MM.1S (cell line): ENCODE results near the gene RSPH1.
A peak's percentile ranks its signal among the peaks of the same experiment; 100 is the strongest.

ENCODE experiments used
- DNase-seq: peaks from one replicate; pipeline ENCODE4 v3.0.0-alpha.2; 2015
- H2AFZ ChIP-seq: fragments of 300-600 bp; sonication (generic); 2 replicates; pipeline ENCODE4 v1.6.0; 2016; ENCODE audit warnings: antibody characterized with exemption, low read length
- H3F3A ChIP-seq: fragments of 300-600 bp; sonication (generic); 2 replicates; pipeline ENCODE4 v1.6.1; 2016; ENCODE audit warnings: mild to moderate bottlenecking, antibody characterized with exemption, low read length, moderate library complexity, mixed read lengths; ENCODE audit not compliant: insufficient read depth
- H3K27ac ChIP-seq: fragments of 300-600 bp; sonication (generic); 2 replicates; pipeline ENCODE4 v1.5.1; 2016; ENCODE audit warnings: mild to moderate bottlenecking, low read length
- H3K27me3 ChIP-seq: fragments of 300-600 bp; sonication (generic); replicated peaks from 2 replicates; pipeline ENCODE4 v1.6.0; 2016; ENCODE audit warnings: low read length; ENCODE audit not compliant: insufficient read depth
- H3K36me3 ChIP-seq: fragments of 300-600 bp; sonication (generic); replicated peaks from 2 replicates; pipeline ENCODE4 v1.6.1; 2016; ENCODE audit warnings: mild to moderate bottlenecking, low read length, mixed read lengths; ENCODE audit not compliant: insufficient read depth
- H3K4me1 ChIP-seq: fragments of 300-600 bp; sonication (generic); 2 replicates; pipeline ENCODE4 v1.6.1; 2016; ENCODE audit warnings: low read length, mixed read lengths
- H3K4me2 ChIP-seq: fragments of 300-600 bp; sonication (generic); 2 replicates; pipeline ENCODE4 v1.6.0; 2016; ENCODE audit warnings: low read depth, low read length
- H3K4me3 ChIP-seq: fragments of 300-600 bp; sonication (generic); 2 replicates; pipeline ENCODE4 v1.5.1; 2016; ENCODE audit warnings: low read length, mixed read lengths
- H3K79me2 ChIP-seq: fragments of 300-600 bp; sonication (generic); 2 replicates; pipeline ENCODE4 v1.6.1; 2016; ENCODE audit warnings: mixed run types, low read length, mixed read lengths
- H3K9ac ChIP-seq: fragments of 300-600 bp; sonication (generic); 2 replicates; pipeline ENCODE4 v1.6.1; 2016; ENCODE audit warnings: low read length, mixed read lengths
- H3K9me2 ChIP-seq: fragments of 300-600 bp; sonication (generic); replicated peaks from 2 replicates; pipeline ENCODE4 v1.6.1; 2016; ENCODE audit warnings: mild to moderate bottlenecking, low read length, mixed read lengths; ENCODE audit not compliant: insufficient read depth
- H3K9me3 ChIP-seq: fragments of 300-600 bp; sonication (generic); replicated peaks from 2 replicates; pipeline ENCODE4 v1.6.1; 2016; ENCODE audit warnings: mild to moderate bottlenecking, low read length, mixed read lengths; ENCODE audit not compliant: insufficient read depth
- H4K20me1 ChIP-seq: fragments of 300-600 bp; sonication (generic); 2 replicates; pipeline ENCODE4 v1.6.1; 2016; ENCODE audit warnings: mild to moderate bottlenecking, low read length, moderate library complexity, mixed read lengths; ENCODE audit not compliant: insufficient read depth
- EZH2 ChIP-seq: fragments of 300-600 bp; sonication (generic); optimal IDR thresholded peaks from 2 replicates; pipeline ENCODE3; 2017; ENCODE audit warnings: low read depth, mild to moderate bottlenecking, antibody characterized with exemption, low read length, mixed read lengths
- EZH2phosphoT487 ChIP-seq: fragments of 300-600 bp; sonication (generic); IDR thresholded peaks from 2 replicates; pipeline ENCODE4 v1.6.1; 2018; ENCODE audit warnings: antibody characterized with exemption, low read length
- TF ChIP-seq, protein P1 (sequence below): fragments of 300-600 bp; sonication (generic); IDR thresholded peaks from 2 replicates; pipeline ENCODE4 v1.5.1; 2016; ENCODE audit warnings: antibody characterized with exemption, low read length, mixed read lengths

RSPH1 gene

DNA sequence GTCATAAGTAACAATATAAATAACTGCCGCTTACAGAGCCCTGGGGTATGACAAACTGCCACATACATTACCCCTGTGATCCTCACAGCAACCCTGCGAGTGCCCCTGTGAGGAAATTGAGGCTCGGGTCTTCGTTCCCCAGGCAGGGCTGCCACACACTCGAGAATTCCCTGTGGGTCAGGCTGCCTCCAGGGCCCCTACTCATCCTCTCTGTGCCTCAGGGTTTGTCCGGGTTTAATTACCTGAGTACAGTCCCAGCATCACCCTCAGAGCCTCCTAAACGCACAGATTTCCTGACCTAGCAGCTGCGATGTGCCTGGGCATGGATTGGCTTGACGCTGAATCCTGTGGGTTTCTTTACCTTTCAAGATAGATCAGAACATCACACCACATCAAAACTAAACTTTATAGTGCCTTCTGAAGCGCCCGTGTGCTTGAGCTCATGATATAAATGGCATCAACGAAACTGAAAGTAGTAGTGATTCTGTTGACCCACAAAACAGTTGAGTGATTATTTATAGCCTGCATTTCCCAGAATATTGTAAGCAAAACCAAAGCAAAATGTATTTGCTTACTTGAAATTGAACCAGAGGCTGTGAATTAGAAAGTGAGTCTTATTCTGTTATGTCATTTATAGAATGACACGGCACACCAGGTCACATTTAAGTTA is 31.6 kb upstream of the RSPH1 start:
- no peaks in the 10 kb centered on the region for H3K9me2 ChIP-seq
- peak overlapping the region; percentile 87 for H3K27ac ChIP-seq
- peak overlapping the region; percentile 56 for H3K9ac ChIP-seq
- H3K9me3 ChIP-seq: no peaks in the 10 kb centered on the region
- H3K4me1 ChIP-seq: peaks cover 56% of the 10 kb centered on the region
- peaks cover 32% of the 10 kb centered on the region for H3K27me3 ChIP-seq
- peak overlapping the region; percentile 75 for H3K4me2 ChIP-seq
- peaks cover 43% of the 10 kb centered on the region for H3F3A ChIP-seq
- peak overlapping the region; percentile 30 for H3K4me3 ChIP-seq
- peak overlapping the region; percentile 13; the same call in 1 of the 2 replicates for H2AFZ ChIP-seq
- peak; percentile 98 for DNase-seq
- H4K20me1 ChIP-seq: no peaks in the 10 kb centered on the region
- TF ChIP-seq EZH2: no peak
- TF ChIP-seq EZH2phosphoT487: no peak
- TF ChIP-seq, protein P1, sequence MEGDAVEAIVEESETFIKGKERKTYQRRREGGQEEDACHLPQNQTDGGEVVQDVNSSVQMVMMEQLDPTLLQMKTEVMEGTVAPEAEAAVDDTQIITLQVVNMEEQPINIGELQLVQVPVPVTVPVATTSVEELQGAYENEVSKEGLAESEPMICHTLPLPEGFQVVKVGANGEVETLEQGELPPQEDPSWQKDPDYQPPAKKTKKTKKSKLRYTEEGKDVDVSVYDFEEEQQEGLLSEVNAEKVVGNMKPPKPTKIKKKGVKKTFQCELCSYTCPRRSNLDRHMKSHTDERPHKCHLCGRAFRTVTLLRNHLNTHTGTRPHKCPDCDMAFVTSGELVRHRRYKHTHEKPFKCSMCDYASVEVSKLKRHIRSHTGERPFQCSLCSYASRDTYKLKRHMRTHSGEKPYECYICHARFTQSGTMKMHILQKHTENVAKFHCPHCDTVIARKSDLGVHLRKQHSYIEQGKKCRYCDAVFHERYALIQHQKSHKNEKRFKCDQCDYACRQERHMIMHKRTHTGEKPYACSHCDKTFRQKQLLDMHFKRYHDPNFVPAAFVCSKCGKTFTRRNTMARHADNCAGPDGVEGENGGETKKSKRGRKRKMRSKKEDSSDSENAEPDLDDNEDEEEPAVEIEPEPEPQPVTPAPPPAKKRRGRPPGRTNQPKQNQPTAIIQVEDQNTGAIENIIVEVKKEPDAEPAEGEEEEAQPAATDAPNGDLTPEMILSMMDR: no peak
- no peaks in the 10 kb centered on the region for H3K79me2 ChIP-seq
- no peaks in the 10 kb centered on the region for H3K36me3 ChIP-seq

DNA sequence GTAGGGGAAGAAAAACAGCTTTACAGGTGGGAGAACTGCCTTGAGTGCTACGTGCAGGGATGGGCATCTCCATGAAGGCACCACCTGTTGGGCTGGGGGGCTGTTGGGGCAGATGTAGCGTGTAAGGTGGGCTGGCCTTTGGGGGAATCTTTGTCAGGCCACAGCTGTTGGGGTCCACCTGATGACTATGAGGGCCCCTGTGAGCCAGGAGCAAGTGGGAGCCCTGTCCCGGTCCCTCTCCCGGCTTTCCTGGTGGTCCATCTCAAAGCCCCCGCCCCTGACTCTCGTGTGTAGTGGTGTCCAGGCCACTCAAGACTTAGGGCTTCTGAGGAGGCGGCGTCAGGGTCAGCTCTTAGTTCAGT is 31.1 kb upstream of the RSPH1 start:
- Histone ChIP-seq H2AFZ (no peak overlapping the region), H3K27ac (peak overlapping the region; percentile 87), H3K79me2 (no peaks in the 10 kb centered on the region), H3K4me2 (peak overlapping the region; percentile 75), H3K4me3 (peak overlapping the region; percentile 27), H3K4me1 (peaks cover 56% of the 10 kb centered on the region), H3K9me3 (no peaks in the 10 kb centered on the region), H3F3A (peaks cover 43% of the 10 kb centered on the region), H3K9ac (peak overlapping the region; percentile 56), H4K20me1 (no peaks in the 10 kb centered on the region), H3K27me3 (peaks cover 27% of the 10 kb centered on the region), H3K36me3 (no peaks in the 10 kb centered on the region), H3K9me2 (no peaks in the 10 kb centered on the region)
- TF ChIP-seq EZH2phosphoT487: no peak
- TF ChIP-seq EZH2: no peak
- TF ChIP-seq, protein P1: no peak
- DNase-seq: no peak

DNA sequence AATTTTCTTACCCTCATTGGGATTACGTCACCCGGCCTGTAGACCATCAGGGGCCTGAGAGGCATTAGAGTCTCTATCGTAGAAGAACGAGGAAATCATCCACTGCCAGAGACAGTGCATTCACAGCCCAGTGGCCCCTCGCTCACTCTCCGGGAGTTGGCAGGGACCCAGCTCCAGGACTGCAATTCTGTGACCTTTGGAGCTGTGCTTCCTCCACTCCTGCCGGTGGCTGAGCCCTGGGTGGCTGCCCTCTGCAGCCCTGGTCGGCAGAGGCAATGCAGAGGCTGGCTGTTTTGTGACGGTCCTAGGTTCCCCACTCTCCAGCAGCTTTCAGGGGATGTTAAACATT is 30.3 kb upstream of the RSPH1 start:
- Histone ChIP-seq H3K4me2 (no peak overlapping the region), H2AFZ (no peak overlapping the region), H3K79me2 (no peaks in the 10 kb centered on the region), H3K27me3 (peaks cover 22% of the 10 kb centered on the region; the same call in 1 of the 2 replicates), H3K4me3 (no peak overlapping the region), H3F3A (peaks cover 43% of the 10 kb centered on the region), H3K36me3 (no peaks in the 10 kb centered on the region), H4K20me1 (no peaks in the 10 kb centered on the region), H3K9me3 (no peaks in the 10 kb centered on the region), H3K27ac (no peak overlapping the region), H3K4me1 (peaks cover 56% of the 10 kb centered on the region), H3K9me2 (no peaks in the 10 kb centered on the region), H3K9ac (no peak overlapping the region)
- TF ChIP-seq, protein P1: no peak
- TF ChIP-seq EZH2: no peak
- TF ChIP-seq EZH2phosphoT487: no peak
- no peak for DNase-seq
